Bronchial epithelial cell (primary cell): Measurements from ENCODE around the gene TPPP3. TPM values are rescaled to one million over a fixed set of nuclear protein-coding genes. Genes with fewer than 3 reads are reported as not detected.
A peak's percentile ranks its signal among the peaks of the same experiment; 100 is the strongest.
"Not testable (repeated sequence)": the region's sequence is repeated elsewhere in the genome, so short reads cannot be mapped to it uniquely, and the experiment has no call there.

Experiments used
- DNase-seq: peaks from one replicate; pipeline ENCODE4 v3.0.0-alpha.2; 2010; ENCODE audit warnings: low read depth
- FAIRE-seq: peaks from 2 replicates; lab custom pipeline; 2011; peaks lifted over from hg19 to GRCh38; lab: Jason Lieb, UNC
- H3K27me3 ChIP-seq: 2 replicates; pipeline ENCODE4 v1.5.1; 2011; ENCODE audit warnings: low read length; ENCODE audit not compliant: control insufficient read depth, insufficient read depth
- H3K36me3 ChIP-seq: 2 replicates; pipeline ENCODE4 v1.5.1; 2011; ENCODE audit warnings: low read length; ENCODE audit not compliant: control insufficient read depth, insufficient read depth
- H3K4me3 ChIP-seq: 2 replicates; pipeline ENCODE4 v1.5.1; 2011; ENCODE audit warnings: mild to moderate bottlenecking, low read depth, low read length, control low read depth
- total RNA-seq: library from RNA; depleted of rRNA; stranded (reverse); fragments of >200 nt; gene quantifications from 2 replicates; pipeline ENCODE4 v1.2.1, GENCODE V29; 2014
- TF ChIP-seq, protein P1 (sequence below): IDR thresholded peaks from 2 replicates; pipeline ENCODE4 v1.5.1; 2011; ENCODE audit warnings: mild to moderate bottlenecking, moderate library complexity, low read length, control low read depth, inconsistent platforms; ENCODE audit not compliant: insufficient read depth, severe bottlenecking

The TPPP3 gene
- total RNA-seq, 1 donor from 2014 or later: not detected

GRCh38 chr16:67378642-67379041, 14.7 kb downstream of the TPPP3 start:
- no peak overlapping the region for H3K4me3 ChIP-seq
- TF ChIP-seq, protein P1, sequence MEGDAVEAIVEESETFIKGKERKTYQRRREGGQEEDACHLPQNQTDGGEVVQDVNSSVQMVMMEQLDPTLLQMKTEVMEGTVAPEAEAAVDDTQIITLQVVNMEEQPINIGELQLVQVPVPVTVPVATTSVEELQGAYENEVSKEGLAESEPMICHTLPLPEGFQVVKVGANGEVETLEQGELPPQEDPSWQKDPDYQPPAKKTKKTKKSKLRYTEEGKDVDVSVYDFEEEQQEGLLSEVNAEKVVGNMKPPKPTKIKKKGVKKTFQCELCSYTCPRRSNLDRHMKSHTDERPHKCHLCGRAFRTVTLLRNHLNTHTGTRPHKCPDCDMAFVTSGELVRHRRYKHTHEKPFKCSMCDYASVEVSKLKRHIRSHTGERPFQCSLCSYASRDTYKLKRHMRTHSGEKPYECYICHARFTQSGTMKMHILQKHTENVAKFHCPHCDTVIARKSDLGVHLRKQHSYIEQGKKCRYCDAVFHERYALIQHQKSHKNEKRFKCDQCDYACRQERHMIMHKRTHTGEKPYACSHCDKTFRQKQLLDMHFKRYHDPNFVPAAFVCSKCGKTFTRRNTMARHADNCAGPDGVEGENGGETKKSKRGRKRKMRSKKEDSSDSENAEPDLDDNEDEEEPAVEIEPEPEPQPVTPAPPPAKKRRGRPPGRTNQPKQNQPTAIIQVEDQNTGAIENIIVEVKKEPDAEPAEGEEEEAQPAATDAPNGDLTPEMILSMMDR: no peak
- no peak for DNase-seq
- no peaks in the 10 kb centered on the region for H3K36me3 ChIP-seq
- H3K27me3 ChIP-seq: no peaks in the 10 kb centered on the region
- FAIRE-seq: no peak

DNA sequence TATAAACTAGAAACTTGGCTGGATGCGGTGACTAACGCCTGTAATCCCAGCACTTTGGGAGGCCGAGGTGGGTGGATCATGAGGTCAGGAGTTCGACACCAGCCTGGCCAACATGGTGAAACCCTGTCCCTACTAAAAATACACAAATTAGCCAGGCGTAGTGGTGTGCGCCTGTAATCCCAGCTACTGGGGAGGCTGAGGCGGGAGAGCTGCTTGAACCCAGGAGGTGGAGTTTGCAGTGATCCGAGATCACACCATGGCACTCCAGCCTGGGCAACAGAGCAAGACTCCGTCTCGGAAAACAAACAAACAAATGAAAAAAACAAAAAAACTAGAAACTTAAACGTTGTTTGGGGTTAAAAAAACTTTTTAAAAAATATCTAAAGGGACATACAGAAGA, 17.3 kb downstream of the TPPP3 start:
- H3K27me3 ChIP-seq, FAIRE-seq, H3K4me3 ChIP-seq, H3K36me3 ChIP-seq, DNase-seq: not testable (repeated sequence)

DNA sequence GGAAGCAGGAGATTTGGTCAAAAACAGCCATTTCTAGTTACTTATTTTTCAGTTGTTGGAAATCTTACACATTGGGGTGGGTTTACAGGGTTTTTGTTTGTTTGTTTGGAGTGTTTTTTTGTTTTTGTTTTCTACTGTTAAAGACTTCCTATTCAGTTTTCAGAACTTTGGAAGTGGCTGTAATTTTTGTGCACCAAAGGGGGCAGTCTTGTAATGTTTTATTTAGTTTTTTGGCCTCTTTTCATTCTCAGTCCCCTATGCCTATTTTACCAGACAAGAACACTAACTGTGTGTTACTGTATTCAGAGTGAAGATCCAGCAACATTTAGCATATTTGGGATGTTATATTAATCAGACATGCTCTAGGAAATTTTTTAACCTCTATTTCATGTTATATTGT, 20.6 kb downstream of the TPPP3 start:
- H3K36me3 ChIP-seq: no peaks in the 10 kb centered on the region
- no peaks in the 10 kb centered on the region for H3K27me3 ChIP-seq
- TF ChIP-seq, protein P1: peak; percentile 38
- DNase-seq (peak; percentile 42), FAIRE-seq (no peak)
- no peak overlapping the region for H3K4me3 ChIP-seq

DNA sequence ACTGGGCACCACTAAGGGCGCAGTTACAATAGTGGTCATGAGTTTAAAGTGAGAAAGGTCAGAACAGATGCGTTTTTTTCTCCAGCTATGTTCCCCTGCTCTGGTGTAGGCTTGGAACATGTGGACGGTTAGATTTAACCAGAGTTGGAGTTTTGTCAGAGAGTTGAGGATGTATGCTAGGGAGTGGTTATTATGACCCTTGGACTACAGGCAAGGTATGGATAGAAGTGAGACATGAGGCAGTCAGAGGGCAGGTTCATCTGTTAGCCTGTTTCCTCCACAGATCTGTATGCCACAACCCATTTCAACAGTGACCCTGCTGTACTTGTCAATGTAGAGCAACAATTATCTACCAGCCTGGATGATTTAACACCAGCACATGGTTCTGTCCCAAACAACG, 22.6 kb downstream of the TPPP3 start:
- H3K36me3 ChIP-seq: no peaks in the 10 kb centered on the region
- H3K4me3 ChIP-seq: no peak overlapping the region
- FAIRE-seq (no peak), DNase-seq (no peak)
- TF ChIP-seq, protein P1: no peak
- H3K27me3 ChIP-seq: no peaks in the 10 kb centered on the region

- FAIRE-seq (no peak), DNase-seq (peak; percentile 3)
- Histone ChIP-seq H3K27me3 (peaks cover 5% of the 10 kb centered on the region), H3K4me3 (no peak overlapping the region), H3K36me3 (no peaks in the 10 kb centered on the region)
- TF ChIP-seq, protein P1: no peak
Measured at GRCh38 chr16:67364600-67365235, 28.6 kb downstream of the TPPP3 start.

GRCh38 chr16:67361038-67361437, 32.3 kb downstream of the TPPP3 start:
- Histone ChIP-seq H3K36me3 (no peaks in the 10 kb centered on the region), H3K27me3 (peaks cover 5% of the 10 kb centered on the region), H3K4me3 (no peak overlapping the region)
- TF ChIP-seq, protein P1: no peak
- DNase-seq (no peak), FAIRE-seq (no peak)

DNA sequence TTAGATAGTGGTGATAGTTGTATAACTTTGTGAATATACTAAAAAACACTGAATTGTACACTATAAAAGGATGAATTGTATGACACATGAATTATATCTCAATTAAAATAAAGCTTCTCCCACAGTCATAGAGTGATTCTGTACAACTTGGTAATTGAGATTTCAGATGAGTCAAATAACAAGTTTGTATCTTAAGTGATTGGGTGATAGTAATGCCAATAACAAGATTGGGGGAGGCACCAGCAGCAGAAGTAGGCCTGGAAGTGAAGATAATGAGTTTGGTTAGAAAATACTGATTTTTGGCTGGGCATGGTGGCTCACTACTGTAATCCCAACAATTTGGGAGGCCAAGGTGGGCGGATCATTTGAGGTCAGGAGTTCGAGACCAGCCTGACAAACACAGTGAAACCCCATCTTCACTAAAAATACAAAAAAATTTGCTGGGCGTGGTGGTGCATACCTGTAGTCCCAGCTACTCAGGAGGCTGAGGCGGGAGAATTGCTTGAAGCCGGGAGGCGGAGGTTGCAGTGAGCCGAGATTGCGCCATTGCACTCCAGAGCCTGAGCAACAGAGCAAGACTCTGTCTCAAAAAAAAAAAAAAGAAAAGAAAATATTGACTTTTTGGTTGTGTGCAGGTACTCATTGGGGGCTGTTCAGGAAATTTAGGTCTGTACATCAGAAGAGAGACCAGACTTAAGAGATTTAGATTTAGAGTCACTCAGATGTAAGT, 33.6 kb downstream of the TPPP3 start:
- H3K27me3 ChIP-seq, DNase-seq, H3K4me3 ChIP-seq, FAIRE-seq, H3K36me3 ChIP-seq: not testable (repeated sequence)
